T-helper 1 cell treated with Interleukin-12 subunit alpha and Interleukin-12 subunit beta and Interleukin-4 antibody, amounts not matched to agents 30 μg/mL and 1 μg/mL, for 36 hours (primary cell): ENCODE results near the gene CST4.

Experiments used
- H3K27ac Mint-ChIP-seq: one replicate; pipeline ENCODE4 v1.8.0; 2021; ENCODE audit warnings: mild to moderate bottlenecking, mixed read lengths
- H3K27me3 Mint-ChIP-seq: one replicate; pipeline ENCODE4 v1.8.0; 2021; ENCODE audit warnings: low read depth, mixed read lengths
- H3K36me3 Mint-ChIP-seq: one replicate; pipeline ENCODE4 v1.8.0; 2021; ENCODE audit warnings: low read depth, mixed read lengths
- H3K4me1 Mint-ChIP-seq: one replicate; pipeline ENCODE4 v1.8.0; 2021; ENCODE audit warnings: low read depth, mixed read lengths
- H3K4me3 Mint-ChIP-seq: one replicate; pipeline ENCODE4 v1.8.0; 2021; ENCODE audit warnings: mild to moderate bottlenecking, moderate library complexity, mixed read lengths
- H3K9me3 Mint-ChIP-seq: one replicate; pipeline ENCODE4 v1.8.0; 2021; ENCODE audit warnings: mixed read lengths

CST4 gene

DNA sequence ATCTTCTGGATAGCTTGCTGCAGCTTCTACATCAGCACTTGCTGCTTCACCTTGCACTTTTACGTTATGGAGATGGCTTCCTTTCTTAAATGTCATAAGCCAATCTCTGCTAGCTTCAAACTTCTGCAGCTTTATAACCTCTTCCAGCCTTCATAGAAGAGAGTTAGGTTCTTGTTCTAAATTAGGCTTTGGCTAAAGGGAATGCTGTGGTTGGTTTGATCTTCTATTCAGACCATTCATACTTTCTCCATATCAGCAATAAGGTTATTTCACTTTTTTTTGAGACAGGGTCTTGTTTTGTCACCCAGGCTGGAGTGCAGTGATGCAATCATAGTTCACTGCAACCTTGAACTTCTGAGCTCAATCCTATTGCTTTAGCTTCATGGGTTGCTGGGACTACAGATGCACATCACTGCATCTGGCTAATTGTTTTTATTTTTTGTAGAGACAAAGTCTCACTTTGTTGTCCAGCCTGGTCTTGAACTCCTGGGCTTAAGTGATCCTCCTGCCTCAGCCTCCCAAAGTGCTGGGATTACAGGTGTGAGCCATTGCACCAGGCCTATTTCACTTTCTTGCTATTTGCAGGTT, 38.9 kb downstream of the CST4 start:
- Mint-ChIP-seq H3K27ac (no peak overlapping the region), H3K9me3 (no peaks in the 10 kb centered on the region), H3K4me3 (no peak overlapping the region), H3K27me3 (peaks cover 4% of the 10 kb centered on the region), H3K4me1 (no peaks in the 10 kb centered on the region), H3K36me3 (no peaks in the 10 kb centered on the region)

DNA sequence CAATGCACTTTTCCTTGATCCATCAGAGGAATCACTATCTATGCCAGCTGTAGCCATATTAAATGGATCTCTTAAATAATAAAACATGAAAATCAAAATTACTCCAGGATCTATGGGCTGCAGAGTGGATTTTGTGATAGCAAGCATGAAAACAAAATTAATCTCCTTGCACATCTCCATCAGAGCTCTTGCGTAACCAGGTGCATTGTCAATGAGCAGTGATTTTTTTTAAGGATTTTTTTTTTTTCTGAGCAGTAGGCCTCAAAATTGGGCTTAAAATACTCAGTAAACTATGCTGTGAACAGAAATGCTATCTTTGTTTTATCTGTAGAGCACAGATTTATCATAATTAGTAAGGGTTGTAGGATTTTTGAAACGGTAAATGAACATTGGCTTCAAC, 39.6 kb downstream of the CST4 start:
- Mint-ChIP-seq H3K27ac (no peak overlapping the region), H3K4me3 (no peak overlapping the region), H3K27me3 (no peaks in the 10 kb centered on the region), H3K36me3 (no peaks in the 10 kb centered on the region), H3K9me3 (no peaks in the 10 kb centered on the region), H3K4me1 (no peaks in the 10 kb centered on the region)

DNA sequence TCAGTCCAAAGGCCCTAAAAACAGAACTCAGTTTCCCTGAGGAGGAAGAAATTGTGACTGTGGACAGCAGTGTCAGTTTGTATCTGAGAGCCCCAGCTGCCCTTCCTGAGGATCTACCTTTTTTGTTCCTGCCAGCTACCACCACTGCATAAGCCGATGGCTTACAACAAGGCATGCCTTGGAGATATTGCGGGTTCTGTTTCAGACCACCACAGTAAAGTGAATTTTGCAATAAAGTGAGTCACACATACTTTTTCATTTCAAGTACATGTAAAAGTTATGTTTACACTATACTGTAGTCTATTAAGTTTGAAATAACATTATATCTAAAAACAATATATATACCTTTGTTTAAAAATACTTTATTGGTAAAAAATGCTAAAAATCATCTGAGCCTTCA, 41.5 kb downstream of the CST4 start:
- no peaks in the 10 kb centered on the region for H3K9me3 Mint-ChIP-seq
- no peaks in the 10 kb centered on the region for H3K36me3 Mint-ChIP-seq
- H3K4me3 Mint-ChIP-seq = no peak overlapping the region
- H3K27ac Mint-ChIP-seq = no peak overlapping the region
- H3K4me1 Mint-ChIP-seq = peaks cover 2% of the 10 kb centered on the region
- no peaks in the 10 kb centered on the region for H3K27me3 Mint-ChIP-seq

- H3K4me3 Mint-ChIP-seq = no peak overlapping the region
- peaks cover 2% of the 10 kb centered on the region for H3K4me1 Mint-ChIP-seq
- no peaks in the 10 kb centered on the region for H3K27me3 Mint-ChIP-seq
- H3K27ac Mint-ChIP-seq = no peak overlapping the region
- H3K9me3 Mint-ChIP-seq = no peaks in the 10 kb centered on the region
- H3K36me3 Mint-ChIP-seq = no peaks in the 10 kb centered on the region
Measured at GRCh38 chr20:23646106-23646873, 42.5 kb downstream of the CST4 start.

- Mint-ChIP-seq H3K4me3 (no peak overlapping the region), H3K4me1 (peaks cover 2% of the 10 kb centered on the region), H3K36me3 (no peaks in the 10 kb centered on the region), H3K27ac (no peak overlapping the region), H3K9me3 (no peaks in the 10 kb centered on the region), H3K27me3 (no peaks in the 10 kb centered on the region)
Measured at GRCh38 chr20:23645575-23645974, 43.3 kb downstream of the CST4 start.

GRCh38 chr20:23644164-23644563, 44.7 kb downstream of the CST4 start:
- Mint-ChIP-seq H3K9me3 (no peaks in the 10 kb centered on the region), H3K27ac (no peak overlapping the region), H3K36me3 (no peaks in the 10 kb centered on the region), H3K27me3 (peaks cover 3% of the 10 kb centered on the region), H3K4me3 (no peak overlapping the region), H3K4me1 (peaks cover 2% of the 10 kb centered on the region)

- Mint-ChIP-seq H3K27me3 (peaks cover 8% of the 10 kb centered on the region), H3K4me3 (no peak overlapping the region), H3K36me3 (no peaks in the 10 kb centered on the region), H3K4me1 (peaks cover 2% of the 10 kb centered on the region), H3K9me3 (no peaks in the 10 kb centered on the region), H3K27ac (no peak overlapping the region)
Measured at GRCh38 chr20:23643659-23644058, 45.2 kb downstream of the CST4 start.

DNA sequence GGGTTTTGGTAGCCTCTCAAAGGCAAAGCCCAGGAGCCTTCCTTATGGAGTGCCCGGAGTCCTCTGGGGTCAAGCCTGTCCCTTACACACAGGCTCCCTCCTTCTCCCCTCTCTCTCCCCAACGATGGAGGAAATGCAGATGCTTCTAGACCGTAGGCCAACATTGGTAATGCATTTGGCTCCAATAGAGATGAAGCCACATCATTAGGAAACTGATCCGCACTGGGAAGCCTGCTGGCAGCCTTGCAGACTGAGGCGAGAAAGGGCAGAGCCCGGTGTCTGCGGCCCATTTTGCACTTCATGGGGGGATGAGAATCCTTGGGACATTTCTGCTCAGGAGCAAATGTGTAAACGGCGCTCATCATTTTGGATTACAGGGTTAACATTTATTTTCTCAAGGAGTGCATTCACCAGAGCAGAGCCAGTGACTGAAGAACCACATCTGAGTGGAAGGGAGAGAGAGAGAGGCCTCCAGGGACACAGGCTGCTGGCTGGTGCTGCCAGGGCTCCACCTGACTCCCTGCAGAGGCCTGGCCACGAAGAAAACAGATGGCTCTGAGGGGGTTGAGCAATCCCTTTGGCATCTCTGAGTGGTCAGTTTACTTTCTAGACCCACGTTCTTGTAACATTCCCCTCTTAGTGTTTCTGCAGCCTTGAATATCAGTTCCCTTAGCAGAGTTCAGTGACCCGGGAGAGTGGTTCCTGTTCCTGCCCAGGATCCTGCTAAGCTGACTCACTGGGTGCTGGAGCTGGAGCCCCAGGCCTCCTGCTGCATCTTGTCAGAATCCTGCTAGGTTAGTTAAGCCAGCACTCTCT, 46.7 kb downstream of the CST4 start:
- peaks cover 8% of the 10 kb centered on the region for H3K27me3 Mint-ChIP-seq
- no peaks in the 10 kb centered on the region for H3K9me3 Mint-ChIP-seq
- no peak overlapping the region for H3K4me3 Mint-ChIP-seq
- no peaks in the 10 kb centered on the region for H3K36me3 Mint-ChIP-seq
- H3K4me1 Mint-ChIP-seq = peaks cover 2% of the 10 kb centered on the region
- no peak overlapping the region for H3K27ac Mint-ChIP-seq

GRCh38 chr20:23640671-23641667, 47.9 kb downstream of the CST4 start:
- H3K27me3 Mint-ChIP-seq = peaks cover 18% of the 10 kb centered on the region
- H3K4me3 Mint-ChIP-seq = no peak overlapping the region
- no peak overlapping the region for H3K27ac Mint-ChIP-seq
- H3K36me3 Mint-ChIP-seq = no peaks in the 10 kb centered on the region
- H3K4me1 Mint-ChIP-seq = peaks cover 4% of the 10 kb centered on the region
- no peaks in the 10 kb centered on the region for H3K9me3 Mint-ChIP-seq

DNA sequence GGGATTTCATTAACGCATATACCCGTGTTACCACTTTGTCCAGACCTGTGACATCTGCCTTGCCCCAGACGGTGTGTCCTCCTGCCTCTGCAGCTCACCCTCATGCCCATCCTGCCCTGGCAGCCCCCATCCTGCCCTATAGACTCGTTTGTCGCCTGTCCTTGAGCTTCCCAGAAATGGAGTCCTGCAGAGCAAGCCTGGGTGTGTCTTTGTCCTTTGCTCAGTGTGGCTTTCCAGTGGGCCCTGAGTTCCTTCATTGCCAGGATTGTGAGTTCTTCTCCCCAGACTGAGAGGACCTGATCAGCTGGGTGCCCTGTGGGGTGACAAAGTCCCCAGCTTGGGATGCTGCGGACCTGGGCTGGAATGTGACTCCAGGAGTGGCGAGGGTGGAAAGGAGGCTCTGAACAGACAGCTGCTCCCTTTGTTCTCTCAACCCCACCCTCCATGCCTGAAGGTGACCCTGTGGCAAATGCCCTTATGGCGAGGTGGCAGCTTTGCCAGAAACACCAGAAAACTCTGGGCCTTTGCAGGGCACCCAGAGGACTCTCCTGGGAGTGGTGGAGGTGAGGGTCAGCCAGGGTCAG, 48.7 kb downstream of the CST4 start:
- H3K4me3 Mint-ChIP-seq = no peak overlapping the region

GRCh38 chr20:23639490-23639958, 49.3 kb downstream of the CST4 start:
- no peak overlapping the region for H3K27ac Mint-ChIP-seq
- H3K4me1 Mint-ChIP-seq = peaks cover 4% of the 10 kb centered on the region
- H3K27me3 Mint-ChIP-seq = peaks cover 20% of the 10 kb centered on the region
- H3K4me3 Mint-ChIP-seq = no peak overlapping the region
- H3K9me3 Mint-ChIP-seq = no peaks in the 10 kb centered on the region
- H3K36me3 Mint-ChIP-seq = no peaks in the 10 kb centered on the region

More for the DNA sequence above, 48.7 kb downstream of the CST4 start:
- H3K27ac Mint-ChIP-seq = no peak overlapping the region
- peaks cover 20% of the 10 kb centered on the region for H3K27me3 Mint-ChIP-seq
- peaks cover 4% of the 10 kb centered on the region for H3K4me1 Mint-ChIP-seq
- no peaks in the 10 kb centered on the region for H3K36me3 Mint-ChIP-seq
- H3K9me3 Mint-ChIP-seq = no peaks in the 10 kb centered on the region

- no peaks in the 10 kb centered on the region for H3K36me3 Mint-ChIP-seq
- peaks cover 3% of the 10 kb centered on the region for H3K4me1 Mint-ChIP-seq
- H3K9me3 Mint-ChIP-seq = no peaks in the 10 kb centered on the region
- peaks cover 20% of the 10 kb centered on the region for H3K27me3 Mint-ChIP-seq
- H3K4me3 Mint-ChIP-seq = no peak overlapping the region
- no peak overlapping the region for H3K27ac Mint-ChIP-seq
Measured at GRCh38 chr20:23638309-23638708, 50.5 kb downstream of the CST4 start.

- no peak within 1 kb of the TSS for H3K27ac Mint-ChIP-seq
- H3K4me3 Mint-ChIP-seq = no peak within 1 kb of the TSS
- no peaks in the 10 kb centered on the region for H3K9me3 Mint-ChIP-seq
- peaks cover 20% of the 10 kb centered on the region for H3K27me3 Mint-ChIP-seq
- peaks cover 3% of the 10 kb centered on the region for H3K4me1 Mint-ChIP-seq
- H3K36me3 Mint-ChIP-seq = no peaks in the 10 kb centered on the region
Measured at GRCh38 chr20:23637282-23638221, 51.3 kb downstream of the CST4 start, which contains the start of gene CST3. TSS of gene CST3 (minus strand) at chr20:23637955. CDS start at chr20:23637862, 93 bp downstream.
